Epithelial cell of alveolus of lung (primary cell): ENCODE measurements around the gene SMPD2. TPM values are rescaled to one million over a fixed set of nuclear protein-coding genes. Genes with fewer than 3 reads are reported as not detected.

Experiments used
- total RNA-seq: library from RNA; depleted of rRNA; stranded (reverse); fragments of >200 nt; gene quantifications from 2 replicates; pipeline ENCODE4 v1.2.1, GENCODE V29; 2015

The SMPD2 gene, protein sequence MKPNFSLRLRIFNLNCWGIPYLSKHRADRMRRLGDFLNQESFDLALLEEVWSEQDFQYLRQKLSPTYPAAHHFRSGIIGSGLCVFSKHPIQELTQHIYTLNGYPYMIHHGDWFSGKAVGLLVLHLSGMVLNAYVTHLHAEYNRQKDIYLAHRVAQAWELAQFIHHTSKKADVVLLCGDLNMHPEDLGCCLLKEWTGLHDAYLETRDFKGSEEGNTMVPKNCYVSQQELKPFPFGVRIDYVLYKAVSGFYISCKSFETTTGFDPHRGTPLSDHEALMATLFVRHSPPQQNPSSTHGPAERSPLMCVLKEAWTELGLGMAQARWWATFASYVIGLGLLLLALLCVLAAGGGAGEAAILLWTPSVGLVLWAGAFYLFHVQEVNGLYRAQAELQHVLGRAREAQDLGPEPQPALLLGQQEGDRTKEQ
- total RNA-seq: 4.7 and 10.6 TPM in 2 replicates

DNA sequence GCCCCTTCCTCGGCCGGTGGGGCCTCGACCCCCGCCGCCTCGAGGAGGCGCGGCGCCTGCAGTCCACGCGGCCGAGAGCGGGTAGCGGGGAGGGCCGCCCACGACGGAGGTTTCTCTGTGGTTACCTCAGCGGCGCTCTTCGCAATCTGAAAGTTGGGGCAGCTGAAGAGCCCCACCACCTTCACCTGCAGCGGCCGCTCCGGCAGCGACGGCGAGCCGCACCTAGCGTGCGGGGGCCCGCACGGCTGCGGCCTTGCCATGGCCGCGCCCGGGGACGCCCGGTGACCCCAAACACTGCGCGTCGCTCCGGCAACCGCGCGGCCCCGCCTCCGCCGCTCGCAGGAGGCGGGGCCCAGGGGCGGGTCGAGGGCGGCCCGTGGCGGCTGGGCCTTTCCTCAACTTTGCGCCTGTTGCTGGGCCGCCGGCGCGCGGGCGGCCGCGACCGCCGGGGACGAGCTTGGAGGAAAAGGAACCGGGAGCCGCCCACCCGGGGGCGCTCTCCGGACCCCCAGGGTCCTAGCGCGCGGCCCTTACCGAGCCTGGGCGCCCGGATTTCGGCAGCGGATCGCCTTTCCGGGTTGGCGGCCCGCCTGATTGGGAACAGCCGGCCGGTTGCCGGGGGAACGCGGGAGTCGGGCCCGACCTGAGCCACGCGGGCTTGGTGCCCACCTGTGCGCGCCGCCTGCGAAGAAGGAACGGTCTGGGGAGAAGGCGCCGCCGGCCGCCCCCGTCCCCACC, at the start of gene SMPD2, which contains the start of gene PPIL6:
SMPD2 (plus strand) TSS at position 394 of the 738 bp plus-strand sequence. CDS start 398 bp downstream, outside the sequence.
PPIL6 (minus strand) TSS at position 298 of the 738 bp plus-strand sequence; CDS start at position 260, 38 bp downstream.

DNA sequence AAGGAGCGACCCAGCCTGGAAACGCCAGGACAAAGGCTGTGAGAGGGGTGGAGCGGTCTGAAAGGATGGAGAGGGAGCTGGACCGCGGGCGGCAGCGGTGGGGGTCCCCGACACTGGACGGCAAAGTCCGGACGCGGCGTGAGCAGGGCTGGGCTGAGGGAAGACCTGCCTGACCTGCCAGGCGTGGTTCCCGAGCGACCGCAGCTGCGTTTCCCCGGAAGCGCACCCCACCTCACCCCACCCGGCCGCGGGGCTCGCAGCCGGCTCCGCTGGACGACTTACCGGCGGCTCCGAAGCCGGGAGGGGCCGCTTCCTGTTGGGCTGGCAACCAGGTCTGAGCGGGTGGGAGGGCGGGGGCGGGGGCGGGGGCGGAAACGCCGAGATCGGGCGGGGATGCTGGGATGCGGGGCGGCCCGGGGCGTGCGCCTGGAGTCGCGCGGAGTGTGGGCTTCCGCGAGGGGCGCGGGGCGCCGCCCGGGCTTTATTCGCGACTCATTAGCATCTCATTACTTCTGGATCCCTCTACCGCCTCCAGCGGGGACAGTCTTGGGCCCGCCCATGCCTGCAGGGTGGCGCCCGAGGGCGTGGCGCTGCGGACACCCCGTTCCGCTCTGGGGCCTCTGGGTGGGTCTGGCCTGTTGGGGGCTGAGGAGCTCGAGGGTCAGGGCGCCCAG, 15.1 kb downstream of the SMPD2 start, which contains the start of gene MICAL1:
MICAL1 (minus strand) TSS at position 336 of the 674 bp plus-strand sequence. CDS start 1,576 bp downstream, outside the sequence.

DNA sequence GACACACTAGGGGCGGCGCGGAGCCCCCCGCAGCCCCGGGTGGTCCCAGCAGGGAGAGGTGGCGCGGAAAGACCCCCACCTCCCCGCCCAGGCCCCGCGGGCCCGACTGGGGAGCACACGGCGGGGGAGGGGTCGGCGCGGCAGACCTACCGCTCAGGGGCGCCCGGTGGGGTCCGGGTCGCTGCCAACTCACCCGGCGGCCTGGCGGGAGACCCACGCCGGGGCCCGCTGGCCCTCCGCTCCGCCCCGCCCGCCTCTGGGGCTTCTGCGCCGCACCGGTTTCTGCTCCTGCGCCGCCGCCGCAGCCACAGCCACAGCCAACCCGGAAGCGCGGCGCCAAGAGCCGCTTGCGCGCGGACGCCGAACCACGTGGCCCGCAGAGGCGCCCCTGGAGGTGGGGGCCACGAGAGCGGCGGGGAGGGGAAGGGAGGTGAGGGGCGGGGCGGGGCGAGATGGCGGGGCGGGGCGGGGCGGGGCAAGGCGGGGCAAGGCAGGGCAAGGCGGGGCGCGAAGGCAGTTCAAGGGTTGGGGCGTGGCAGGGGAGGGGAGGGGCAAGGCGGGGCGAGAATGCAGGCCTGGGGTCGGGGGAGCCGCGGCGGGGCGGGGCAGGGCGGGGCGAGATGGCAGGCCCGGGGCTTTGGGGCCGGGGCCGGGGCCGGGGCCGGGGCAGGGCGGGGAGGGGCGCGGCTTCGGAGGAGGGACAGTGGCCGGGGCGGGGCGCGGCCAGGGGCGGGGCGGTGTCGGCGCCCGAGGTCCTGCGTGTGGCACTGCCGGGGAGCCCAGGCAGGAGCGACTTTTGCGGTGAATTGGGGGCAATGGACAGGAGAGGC, 42.6 kb downstream of the SMPD2 start, which contains the start of gene ZBTB24:
ZBTB24 (minus strand) TSS at position 315 of the 830 bp plus-strand sequence. CDS start 1,193 bp downstream, outside the sequence.

Other genes starting within 250 kb of the SMPD2 start
- 127 and 226 TPM in 2 replicates for gene CD164, start 58.3 kb upstream of the SMPD2 start, total RNA-seq
- 0.88 and 1.6 TPM in 2 replicates for gene PPIL6, start 96 bp upstream of the SMPD2 start, total RNA-seq
- 35.5 and 42.4 TPM in 2 replicates for gene MICAL1, start 15.0 kb downstream of the SMPD2 start, total RNA-seq
- gene ZBTB24, start 42.5 kb downstream of the SMPD2 start, total RNA-seq: 6.5 and 6.6 TPM in 2 replicates